Mesendoderm (in vitro differentiated cells): Measurements from ENCODE around the gene NOXA1.

Experiments used
- DNase-seq: peaks from one replicate; pipeline ENCODE4 v3.0.0; 2013
- H2AK5ac ChIP-seq: 2 replicates; pipeline ENCODE4 v1.6.1; 2013; ENCODE audit warnings: low read length, inconsistent platforms
- H2BK120ac ChIP-seq: 2 replicates; pipeline ENCODE4 v1.6.1; 2013; ENCODE audit warnings: low read depth, mild to moderate bottlenecking, low read length, moderate library complexity, mixed read lengths
- H2BK15ac ChIP-seq: replicated peaks from 2 replicates; pipeline ENCODE4 v1.6.1; 2013; ENCODE audit warnings: low read depth, mild to moderate bottlenecking, moderate library complexity
- H2BK5ac ChIP-seq: 2 replicates; pipeline ENCODE4 v1.6.1; 2013; ENCODE audit warnings: low read length, inconsistent platforms
- H3K18ac ChIP-seq: 2 replicates; pipeline ENCODE4 v1.6.1; 2013; ENCODE audit warnings: mild to moderate bottlenecking, low read length, mixed read lengths
- H3K23ac ChIP-seq: one replicate; pipeline ENCODE4 v1.6.1; 2013; ENCODE audit warnings: low read length
- H3K27ac ChIP-seq: 2 replicates; pipeline ENCODE4 v1.5.1; 2013; ENCODE audit warnings: low read depth, mild to moderate bottlenecking, inconsistent platforms, low read length, moderate library complexity
- H3K27me3 ChIP-seq: 2 replicates; pipeline ENCODE4 v1.6.1; 2013; ENCODE audit warnings: low read length, control low read depth, mild to moderate bottlenecking, inconsistent platforms; ENCODE audit not compliant: insufficient read depth, poor library complexity
- H3K36me3 ChIP-seq: 2 replicates; pipeline ENCODE4 v1.6.1; 2013; ENCODE audit warnings: low read length, inconsistent platforms; ENCODE audit not compliant: control insufficient read depth, insufficient read depth
- H3K4ac ChIP-seq: one replicate; pipeline ENCODE4 v1.6.1; 2013; ENCODE audit warnings: low read depth, mild to moderate bottlenecking, low read length, moderate library complexity
- H3K4me1 ChIP-seq: 2 replicates; pipeline ENCODE4 v1.6.1; 2013; ENCODE audit warnings: low read depth, low read length, inconsistent platforms; ENCODE audit not compliant: control insufficient read depth
- H3K4me2 ChIP-seq: 2 replicates; pipeline ENCODE4 v1.6.1; 2013; ENCODE audit warnings: low read length
- H3K4me3 ChIP-seq: 2 replicates; pipeline ENCODE4 v1.5.1; 2013; ENCODE audit warnings: mild to moderate bottlenecking, low read length
- H3K56ac ChIP-seq: one replicate; pipeline ENCODE4 v1.6.1; 2013; ENCODE audit warnings: low read length
- H3K79me1 ChIP-seq: 2 replicates; pipeline ENCODE4 v1.6.1; 2013; ENCODE audit warnings: low read length, inconsistent platforms
- H3K79me2 ChIP-seq: 2 replicates; pipeline ENCODE4 v1.6.1; 2013; ENCODE audit warnings: mild to moderate bottlenecking, low read length; ENCODE audit not compliant: control insufficient read depth, insufficient read depth
- H3K9ac ChIP-seq: 2 replicates; pipeline ENCODE4 v1.6.1; 2013; ENCODE audit warnings: low read length, inconsistent platforms
- H4K5ac ChIP-seq: one replicate; pipeline ENCODE4 v1.6.1; 2013; ENCODE audit warnings: low read length
- H4K8ac ChIP-seq: one replicate; pipeline ENCODE4 v1.6.1; 2013; ENCODE audit warnings: low read depth, mild to moderate bottlenecking, control low read depth, low read length, moderate library complexity
- WGBS: extraction: QIAGEN DNeasy Blood & Tissue Kit; methylation state at CpG from one replicate; pipeline ENCODE4 v1.1.7; 2013; ENCODE audit warnings: low lambda C conversion rate, missing lambda C conversion rate; ENCODE audit not compliant: insufficient coverage; ENCODE audit errors: extremely low coverage; 5-methylcytosine and 5-hydroxymethylcytosine counted together

Gene NOXA1

DNA sequence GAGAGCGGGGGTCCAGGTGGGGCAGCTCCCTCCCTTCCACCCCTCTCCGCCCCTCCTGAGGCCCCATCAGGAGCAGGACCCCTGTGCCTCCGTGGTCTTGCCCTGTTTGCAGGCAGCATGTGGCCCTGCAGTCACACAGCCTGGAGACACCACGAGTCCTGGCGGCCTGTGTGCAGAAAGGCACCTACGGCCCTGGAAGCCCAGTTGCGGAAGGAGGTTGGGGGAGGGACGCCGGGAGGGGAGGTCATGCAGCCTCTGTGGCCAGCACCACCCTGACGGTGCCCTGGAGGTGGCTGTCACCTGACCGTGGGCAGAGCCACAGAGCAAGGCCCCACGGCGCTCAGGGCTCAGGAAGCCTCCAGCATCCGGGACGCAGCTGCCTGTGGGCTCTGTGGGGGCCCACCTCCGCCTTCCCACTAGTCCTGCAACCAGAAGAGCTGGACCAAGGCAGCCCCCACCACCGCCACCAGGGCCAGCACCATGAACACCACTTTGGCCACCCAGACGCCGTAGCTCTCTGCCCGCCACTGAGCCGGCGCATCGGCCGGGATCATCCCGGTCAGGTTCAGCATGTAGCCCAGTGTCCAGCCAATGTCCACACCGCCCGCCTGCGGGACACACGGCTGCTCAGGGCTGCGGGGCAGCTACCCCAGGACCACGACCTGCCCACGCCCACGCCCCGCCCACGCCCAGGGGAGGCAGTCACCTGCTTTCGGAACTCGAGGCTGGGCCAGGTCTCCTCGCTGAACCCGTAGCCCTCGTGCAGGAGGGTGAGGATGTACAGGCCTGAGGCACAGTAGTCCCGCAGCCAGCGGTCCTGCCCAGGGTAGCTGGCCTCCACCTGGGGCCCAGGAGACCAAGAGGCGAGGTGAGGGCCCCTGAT, 11.5 kb downstream of the NOXA1 start:
- Histone ChIP-seq H4K5ac (no peak overlapping the region), H4K8ac (no peak overlapping the region), H3K23ac (no peak overlapping the region), H3K4me3 (no peak overlapping the region), H3K18ac (no peak overlapping the region), H3K9ac (no peak overlapping the region), H3K36me3 (no peaks in the 10 kb centered on the region), H2BK120ac (no peak overlapping the region), H3K4me1 (no peaks in the 10 kb centered on the region), H3K79me2 (no peaks in the 10 kb centered on the region), H3K27me3 (no peaks in the 10 kb centered on the region), H2AK5ac (no peak overlapping the region), H3K79me1 (no peaks in the 10 kb centered on the region), H3K56ac (no peak overlapping the region), H3K27ac (no peak overlapping the region), H3K4me2 (no peak overlapping the region), H2BK15ac (no peak overlapping the region), H2BK5ac (no peak overlapping the region), H3K4ac (no peak overlapping the region)
- no peak for DNase-seq
- no CpG with 5 or more reads among the region's 43 CpGs for WGBS

DNA sequence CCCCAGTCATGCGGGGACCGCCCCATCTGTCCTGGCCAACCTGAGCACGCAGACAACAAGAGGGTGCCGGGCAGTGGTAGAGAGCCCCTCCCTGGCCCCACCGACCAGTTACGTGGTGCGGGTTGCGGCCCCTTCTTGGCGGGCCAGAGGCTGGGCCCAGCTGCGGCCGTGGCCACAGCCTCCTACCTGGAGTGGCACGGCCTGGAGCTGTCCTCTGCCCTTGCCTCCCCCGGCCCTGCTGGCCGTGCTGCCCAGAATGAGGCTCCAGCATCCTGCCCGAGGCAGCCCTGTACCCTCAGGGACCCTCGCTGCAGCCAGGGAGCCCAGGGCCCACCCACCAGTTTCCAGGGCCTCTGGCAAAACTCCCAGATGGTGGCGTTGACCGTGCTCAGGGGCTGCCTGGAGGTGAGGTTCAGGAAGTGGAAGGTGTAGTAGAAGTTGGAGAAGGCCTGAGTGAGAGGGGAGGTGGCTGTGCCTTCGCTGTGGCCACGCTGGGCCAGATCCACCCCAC, 12.2 kb downstream of the NOXA1 start:
- no peaks in the 10 kb centered on the region for H3K79me2 ChIP-seq
- no peaks in the 10 kb centered on the region for H3K27me3 ChIP-seq
- H3K56ac ChIP-seq = no peak overlapping the region
- H3K4ac ChIP-seq = no peak overlapping the region
- no peak for DNase-seq
- H3K23ac ChIP-seq = no peak overlapping the region
- no peak overlapping the region for H4K8ac ChIP-seq
- no peaks in the 10 kb centered on the region for H3K4me1 ChIP-seq
- no peak overlapping the region for H3K18ac ChIP-seq
- no peak overlapping the region for H3K27ac ChIP-seq
- H3K4me3 ChIP-seq = no peak overlapping the region
- H2BK120ac ChIP-seq = no peak overlapping the region
- H2BK5ac ChIP-seq = no peak overlapping the region
- H2BK15ac ChIP-seq = no peak overlapping the region
- H3K9ac ChIP-seq = no peak overlapping the region
- H4K5ac ChIP-seq = no peak overlapping the region
- no peak overlapping the region for H3K4me2 ChIP-seq
- no peaks in the 10 kb centered on the region for H3K36me3 ChIP-seq
- no peaks in the 10 kb centered on the region for H3K79me1 ChIP-seq
- no peak overlapping the region for H2AK5ac ChIP-seq
- no CpG with 5 or more reads among the region's 20 CpGs for WGBS

GRCh38 chr9:137435980-137436760, 13.0 kb downstream of the NOXA1 start:
- no peak overlapping the region for H2BK15ac ChIP-seq
- no peak overlapping the region for H3K27ac ChIP-seq
- no peak overlapping the region for H2AK5ac ChIP-seq
- no peak overlapping the region for H4K5ac ChIP-seq
- H2BK5ac ChIP-seq = no peak overlapping the region
- no peak overlapping the region for H3K56ac ChIP-seq
- no peak overlapping the region for H3K23ac ChIP-seq
- H3K79me2 ChIP-seq = no peaks in the 10 kb centered on the region
- H3K18ac ChIP-seq = no peak overlapping the region
- DNase-seq = no peak
- H2BK120ac ChIP-seq = no peak overlapping the region
- no peak overlapping the region for H3K4me3 ChIP-seq
- H3K9ac ChIP-seq = no peak overlapping the region
- H3K4ac ChIP-seq = no peak overlapping the region
- H3K36me3 ChIP-seq = no peaks in the 10 kb centered on the region
- H3K79me1 ChIP-seq = no peaks in the 10 kb centered on the region
- no CpG with 5 or more reads among the region's 42 CpGs for WGBS
- H4K8ac ChIP-seq = no peak overlapping the region
- H3K27me3 ChIP-seq = no peaks in the 10 kb centered on the region
- H3K4me1 ChIP-seq = no peaks in the 10 kb centered on the region
- no peak overlapping the region for H3K4me2 ChIP-seq

DNA sequence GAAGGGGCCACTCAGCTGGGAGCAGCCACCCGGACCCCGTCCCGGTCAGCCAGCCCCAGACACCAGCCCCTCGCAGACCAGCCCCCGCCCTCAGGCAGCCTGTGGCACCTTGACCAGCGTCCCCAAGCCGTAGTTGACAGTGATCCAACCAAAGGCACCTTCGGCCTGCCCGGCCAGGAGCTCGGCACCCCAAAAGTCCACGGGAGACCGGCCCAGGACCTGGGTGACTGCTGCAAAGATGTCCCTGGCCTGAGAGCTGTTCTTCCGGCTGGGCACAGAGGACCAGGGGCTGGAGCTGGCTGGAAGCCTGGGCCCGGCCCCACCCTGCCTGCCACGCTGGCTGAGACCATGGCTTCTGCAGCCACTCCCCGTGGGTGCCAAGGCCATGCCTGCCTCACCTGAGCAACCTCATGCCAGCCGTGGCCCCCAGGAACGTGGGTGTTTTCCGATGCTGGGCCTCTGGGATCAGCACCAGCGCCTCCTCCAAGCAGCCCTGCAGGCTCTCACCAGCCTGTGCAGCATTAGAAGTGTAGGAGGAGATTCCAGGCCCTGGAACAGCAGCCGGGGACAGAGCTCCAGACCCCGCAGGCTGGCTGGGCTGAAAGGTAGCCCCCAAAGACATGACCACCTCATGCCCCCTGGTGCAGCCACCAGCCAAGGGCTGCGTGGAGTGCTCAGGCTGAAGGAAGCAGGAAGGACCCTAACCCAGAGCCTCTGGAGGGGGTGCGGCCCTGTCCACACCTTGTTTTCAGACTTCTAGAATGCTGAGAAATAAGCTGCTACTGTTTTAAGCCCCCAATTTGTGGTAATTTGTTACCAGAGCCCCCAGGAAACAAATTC, 13.8 kb downstream of the NOXA1 start:
- no peak overlapping the region for H2BK15ac ChIP-seq
- no peak overlapping the region for H3K4me3 ChIP-seq
- H2AK5ac ChIP-seq = no peak overlapping the region
- WGBS = no CpG with 5 or more reads among the region's 24 CpGs
- H3K79me1 ChIP-seq = no peaks in the 10 kb centered on the region
- no peak overlapping the region for H4K8ac ChIP-seq
- H3K27ac ChIP-seq = no peak overlapping the region
- H3K56ac ChIP-seq = no peak overlapping the region
- H3K9ac ChIP-seq = no peak overlapping the region
- H3K4me1 ChIP-seq = no peaks in the 10 kb centered on the region
- no peak overlapping the region for H2BK120ac ChIP-seq
- no peak overlapping the region for H4K5ac ChIP-seq
- no peaks in the 10 kb centered on the region for H3K27me3 ChIP-seq
- no peak overlapping the region for H3K4me2 ChIP-seq
- no peaks in the 10 kb centered on the region for H3K36me3 ChIP-seq
- no peak for DNase-seq
- no peak overlapping the region for H3K23ac ChIP-seq
- no peak overlapping the region for H3K18ac ChIP-seq
- H3K79me2 ChIP-seq = no peaks in the 10 kb centered on the region
- no peak overlapping the region for H2BK5ac ChIP-seq
- H3K4ac ChIP-seq = no peak overlapping the region

DNA sequence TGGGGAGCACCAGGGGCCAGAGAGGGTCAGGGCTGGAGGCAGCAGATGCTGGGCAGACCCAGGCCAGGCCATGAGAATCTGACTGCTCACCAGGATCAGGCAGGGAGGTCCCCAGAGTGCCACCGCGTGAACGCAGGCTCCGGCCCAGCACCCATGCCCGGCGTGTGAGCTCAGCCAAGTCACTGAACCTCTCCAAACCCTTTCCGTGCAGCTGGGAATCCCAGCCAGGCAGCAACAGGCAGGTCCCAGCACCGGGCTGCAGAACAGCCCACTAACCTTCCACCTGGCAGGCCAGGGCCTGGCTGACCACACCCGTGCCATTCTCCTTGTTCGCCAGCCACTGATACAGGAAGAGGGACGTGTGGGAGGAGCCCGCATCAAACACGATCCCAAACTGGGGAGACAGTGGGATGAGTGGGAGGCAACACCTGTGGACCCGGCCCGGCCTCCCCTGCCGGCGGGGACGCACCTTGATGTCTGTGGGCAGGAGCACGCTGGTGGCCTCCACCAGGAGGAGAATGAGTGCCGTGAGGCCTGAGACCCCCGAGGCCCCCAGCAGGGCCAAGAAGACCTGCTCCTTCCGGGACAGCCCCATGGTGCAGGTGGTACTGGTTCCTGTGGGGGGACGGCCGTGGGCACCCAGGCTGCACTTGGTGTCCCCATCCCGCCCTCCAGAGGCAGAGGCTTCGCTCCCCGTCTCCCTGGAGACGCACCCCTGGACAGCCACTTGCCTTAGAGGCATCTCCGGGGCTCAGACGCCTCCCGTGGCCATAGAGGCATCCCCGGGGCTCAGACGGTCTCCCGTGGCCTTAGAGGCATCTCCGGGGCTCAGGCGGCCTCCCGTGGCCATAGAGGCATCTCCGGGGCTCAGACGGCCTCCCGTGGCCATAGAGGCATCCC, 14.7 kb downstream of the NOXA1 start:
- Histone ChIP-seq H3K36me3 (no peaks in the 10 kb centered on the region), H3K4me2 (no peak overlapping the region), H3K27ac (no peak overlapping the region), H3K79me1 (no peaks in the 10 kb centered on the region), H3K4ac (no peak overlapping the region), H3K79me2 (no peaks in the 10 kb centered on the region), H2BK15ac (no peak overlapping the region), H2BK120ac (no peak overlapping the region), H4K8ac (no peak overlapping the region), H3K4me3 (no peak overlapping the region), H3K9ac (no peak overlapping the region), H3K23ac (no peak overlapping the region), H3K4me1 (no peaks in the 10 kb centered on the region), H3K27me3 (no peaks in the 10 kb centered on the region), H4K5ac (no peak overlapping the region), H3K18ac (no peak overlapping the region), H3K56ac (no peak overlapping the region), H2BK5ac (no peak overlapping the region), H2AK5ac (no peak overlapping the region)
- DNase-seq = no peak
- no CpG with 5 or more reads among the region's 40 CpGs for WGBS
